ENCODE measurements around the gene FAM107B. TPM values are rescaled to one million over a fixed set of nuclear protein-coding genes. Genes with fewer than 3 reads are reported as not detected.

Gene FAM107B
- total RNA-seq, 1 experiment from 2014 or later: 24.5 TPM

- Histone ChIP-seq H4K5ac (ENCODE audit: insufficient read length, low read depth, low read length) (no peak overlapping the region), H2BK12ac (ENCODE audit: insufficient read length, low read depth, low read length) (no peak overlapping the region), H3T11ph (ENCODE audit: low read length) (no peak overlapping the region), H3K14ac (ENCODE audit: insufficient read depth, low read length) (no peak overlapping the region), H2BK20ac (ENCODE audit: low read depth, low read length, poor library complexity, severe bottlenecking) (no peak overlapping the region), H4K8ac (replicated peaks; ENCODE audit: insufficient read length, low read depth, low read length) (no peak overlapping the region), H4K20me1 (ENCODE audit: control insufficient read depth, insufficient read depth, insufficient read length) (no peaks in the 10 kb centered on the region), H3K4me2 (ENCODE audit: insufficient read depth, insufficient read length, low read length) (no peak overlapping the region), H2BK5ac (ENCODE audit: insufficient read length, low read length) (no peak overlapping the region), H3K4ac (ENCODE audit: low read depth, low read length) (no peak overlapping the region), H2BK120ac (ENCODE audit: low read depth, low read length, poor library complexity, severe bottlenecking) (no peak overlapping the region), H3K23me2 (ENCODE audit: insufficient read length, low read depth, low read length, poor library complexity, severe bottlenecking) (no peaks in the 10 kb centered on the region), H2BK15ac (ENCODE audit: low read depth, low read length) (no peak overlapping the region), H3K4me1 (ENCODE audit: insufficient read depth, low read length) (no peaks in the 10 kb centered on the region), H2AK5ac (ENCODE audit: insufficient read length, low read length) (no peak overlapping the region), H3K56ac (ENCODE audit: insufficient read length, low read depth, low read length) (no peak overlapping the region), H3K9ac (ENCODE audit: extremely low read depth, insufficient read length, low read length) (no peak overlapping the region), H3K79me2 (ENCODE audit: insufficient read depth, low read length) (no peaks in the 10 kb centered on the region), H3K79me1 (ENCODE audit: insufficient read depth, low read depth, low read length, poor library complexity, severe bottlenecking) (no peaks in the 10 kb centered on the region), H3K27ac (ENCODE audit: insufficient read length, low read depth, low read length) (no peak overlapping the region), H4K91ac (ENCODE audit: insufficient read length, low read depth, low read length) (no peak overlapping the region), H3K9me3 (ENCODE audit: control insufficient read depth, low read depth, low read length) (no peaks in the 10 kb centered on the region), H3K18ac (ENCODE audit: insufficient read length, low read depth, low read length) (no peak overlapping the region), H2AFZ (ENCODE audit: low read length) (no peak overlapping the region), H3K27me3 (ENCODE audit: insufficient read depth, low read length) (no peaks in the 10 kb centered on the region), H3K23ac (ENCODE audit: insufficient read length, low read depth, low read length) (no peak overlapping the region)
- peaks cover 0 to 3% of the 10 kb centered on the region in 2 experiments; a peak in 1 of 4 replicates for H3K4me1 Mint-ChIP-seq
- WGBS (ENCODE audit: extremely low coverage, insufficient read length, low lambda C conversion rate): no CpG with 5 or more reads among the region's 2 CpGs
- no peak overlapping the region; a peak in 1 of 7 replicates for H3K27ac Mint-ChIP-seq
- H3K4me3 Mint-ChIP-seq: no peak overlapping the region
- DNase-seq: no peak
- H3K27me3 Mint-ChIP-seq (ENCODE audit: low read depth): no peaks in the 10 kb centered on the region
- 0 out of 5 replicates have a peak, but pooled peaks cover 0 to 3% of the 10 kb centered on the region in 2 experiments for H3K9me3 Mint-ChIP-seq
- no peaks in the 10 kb centered on the region for H3K36me3 Mint-ChIP-seq (ENCODE audit: insufficient read depth in 1 of 3, low read depth in 3 of 3)
- TF ChIP-seq CTCF (conservative IDR thresholded peaks at IDR 0.05): no peak
Observed at GRCh38 chr10:14736043-14736442, 38.7 kb downstream of the FAM107B start.

Data from H9 (cell line).